ENCODE results near the gene GPM6B. TPM values are rescaled to one million over a fixed set of nuclear protein-coding genes. Genes with fewer than 3 reads are reported as not detected.

GPM6B gene
- total and polyA plus RNA-seq, 2 experiments from 2014 or later: 82.6 to 95.4 TPM

- no peaks in the 10 kb centered on the region for H4K20me1 ChIP-seq (replicated peaks; ENCODE audit: insufficient read depth)
- H3K4me2 ChIP-seq: no peak overlapping the region
- Mint-ChIP-seq H3K4me1 (peaks cover 27% of the 10 kb centered on the region), H3K36me3 (ENCODE audit: low read depth) (no peaks in the 10 kb centered on the region), H3K27me3 (ENCODE audit: insufficient read depth, low read depth, poor library complexity) (peaks cover 5% of the 10 kb centered on the region), H3K9me3 (no peaks in the 10 kb centered on the region), H3K27ac (peak overlapping the region; percentile 26; the same call in 1 of the 2 replicates), H3K4me3 (no peak overlapping the region)
- no peak overlapping the region for H2AFZ ChIP-seq
- H3K27me3 ChIP-seq (ENCODE audit: insufficient read depth): no peaks in the 10 kb centered on the region
- DNase-seq (ENCODE audit: low spot score): no peak
- H3F3A ChIP-seq (replicated peaks; ENCODE audit: low read depth): no peaks in the 10 kb centered on the region
- H3K4me3 ChIP-seq: no peak overlapping the region
- H3K9me2 ChIP-seq (ENCODE audit: insufficient read depth): no peaks in the 10 kb centered on the region
- no peaks in the 10 kb centered on the region for H3K36me3 ChIP-seq (ENCODE audit: insufficient read depth)
- H3K27ac ChIP-seq (ENCODE audit: low read depth): no peak overlapping the region
- H3K4me1 ChIP-seq (ENCODE audit: insufficient read depth): 0 out of 2 replicates have a peak, but pooled peaks cover 6% of the 10 kb centered on the region
- H3K79me2 ChIP-seq (replicated peaks; ENCODE audit: insufficient read depth): peaks cover 9% of the 10 kb centered on the region; the same call in 1 of the 2 replicates
- no peak for TF ChIP-seq NANOG (IDR thresholded peaks at IDR 0.05; ENCODE audit: borderline replicate concordance)
- TF ChIP-seq ZNF462 (CRISPR knock-in tag; IDR thresholded peaks at IDR 0.05): no peak
- no peak for TF ChIP-seq POLR2AphosphoS5 (IDR thresholded peaks at IDR 0.05; ENCODE audit: low read depth)
- TF ChIP-seq JUNB (IDR thresholded peaks at IDR 0.05; ENCODE audit: unreplicated experiment): no peak
- no peak for TF ChIP-seq REST (IDR thresholded peaks at IDR 0.05; ENCODE audit: unreplicated experiment)
- TF ChIP-seq ZNF331 (CRISPR knock-in tag; IDR thresholded peaks at IDR 0.05; ENCODE audit: low read depth): no peak
- no peak for TF ChIP-seq ETS1 (IDR thresholded peaks at IDR 0.05)
- no peak for TF ChIP-seq CREB1 (CRISPR knock-in tag; IDR thresholded peaks at IDR 0.05; ENCODE audit: low read depth)
- no peak for TF ChIP-seq EZH2 (IDR thresholded peaks at IDR 0.05; ENCODE audit: low read depth, unreplicated experiment)
- no peak for TF ChIP-seq CTCF (conservative IDR thresholded peaks at IDR 0.05; ENCODE audit: low read depth in 2 of 2)
- no peak for TF ChIP-seq EZH2phosphoT487 (IDR thresholded peaks at IDR 0.05; ENCODE audit: unreplicated experiment)
- TF ChIP-seq ZNF114 (CRISPR knock-in tag; IDR thresholded peaks at IDR 0.05): no peak
- TF ChIP-seq STAT1 (IDR thresholded peaks at IDR 0.05; ENCODE audit: unreplicated experiment): no peak
- ATAC-seq: no peak
Measured at GRCh38 chrX:13791559-13791958, 25.3 kb downstream of the GPM6B start.

All from GM23338 (cell line).